HepG2 (cell line): ENCODE results near the gene ACAT2. TPM values are rescaled to one million over a fixed set of nuclear protein-coding genes. Genes with fewer than 3 reads are reported as not detected.

Experiments
- ASH2L ChIP-seq: fragments of 300-600, 200-600 bp; sonication (generic); IDR thresholded peaks from 2 replicates; pipeline ENCODE4 v1.7.0; 2017; ENCODE audit warnings: low read depth, mild to moderate bottlenecking, moderate library complexity, mixed read lengths, low read length; ENCODE audit not compliant: insufficient read length
- DMTF1 ChIP-seq: sonication (generic); formaldehyde crosslinking; IDR thresholded peaks from 2 replicates; pipeline ENCODE4 v1.4.0; 2020; ENCODE audit warnings: mild to moderate bottlenecking, missing genetic modification reagents
- HMG20A ChIP-seq: IDR thresholded peaks from 2 replicates; pipeline ENCODE4 v1.6.1; 2016; ENCODE audit warnings: borderline replicate concordance
- KDM5B ChIP-seq: sonication (generic); formaldehyde crosslinking; IDR thresholded peaks from 2 replicates; pipeline ENCODE4 v1.4.0; 2020; ENCODE audit warnings: missing genetic modification reagents, mild to moderate bottlenecking, borderline replicate concordance
- MAFK ChIP-seq, 2 experiments: IDR thresholded peaks in 1 of 2; conservative IDR thresholded peaks in 1 of 2; 2 replicates each; pipeline ENCODE4 v1.6.1; 2011; ENCODE audit warnings: improper control_type of control experiment in 2 of 2, low read length in 2 of 2
- MLLT10 ChIP-seq: sonication (generic); formaldehyde crosslinking; IDR thresholded peaks from 2 replicates; pipeline ENCODE4 v1.4.0; 2020; ENCODE audit warnings: missing genetic modification reagents
- NFYC ChIP-seq: IDR thresholded peaks from 2 replicates; pipeline ENCODE4 v1.6.1; 2016; ENCODE audit warnings: missing genetic modification reagents, missing compliant biosample characterization
- PAWR ChIP-seq: sonication (generic); formaldehyde crosslinking; IDR thresholded peaks from 2 replicates; pipeline ENCODE4 v1.4.0; 2020; ENCODE audit warnings: missing genetic modification reagents, mild to moderate bottlenecking, borderline replicate concordance
- SIX1 ChIP-seq: sonication (generic); formaldehyde crosslinking; IDR thresholded peaks from 2 replicates; pipeline ENCODE4 v1.4.0; 2020; ENCODE audit warnings: missing genetic modification reagents, borderline replicate concordance
- SP4 ChIP-seq: sonication (generic); formaldehyde crosslinking; IDR thresholded peaks from 2 replicates; pipeline ENCODE4 v1.8.1; 2023; ENCODE audit warnings: mild to moderate bottlenecking, missing genetic modification reagents
- TRAFD1 ChIP-seq: sonication (generic); formaldehyde crosslinking; IDR thresholded peaks from 2 replicates; pipeline ENCODE4 v1.5.1; 2020; ENCODE audit warnings: missing genetic modification reagents, mild to moderate bottlenecking, borderline replicate concordance
- UBTF ChIP-seq: sonication (generic); formaldehyde crosslinking; IDR thresholded peaks from 2 replicates; pipeline ENCODE4 v1.4.0; 2020; ENCODE audit warnings: mild to moderate bottlenecking, missing genetic modification reagents
- ZBTB38 ChIP-seq: sonication (generic); formaldehyde crosslinking; IDR thresholded peaks from 2 replicates; pipeline ENCODE4 v1.5.1; 2020; ENCODE audit warnings: mild to moderate bottlenecking, missing genetic modification reagents
- ZBTB39 ChIP-seq: sonication (generic); formaldehyde crosslinking; IDR thresholded peaks from 2 replicates; pipeline ENCODE4 v1.5.0; 2020; ENCODE audit warnings: missing genetic modification reagents
- ZFP90 ChIP-seq: sonication (generic); formaldehyde crosslinking; IDR thresholded peaks from 2 replicates; pipeline ENCODE4 v1.8.0; 2022; ENCODE audit warnings: missing genetic modification reagents, mild to moderate bottlenecking, inconsistent platforms, borderline replicate concordance
- ZNF235 ChIP-seq: sonication (generic); formaldehyde crosslinking; IDR thresholded peaks from 2 replicates; pipeline ENCODE4 v1.8.1; 2023; ENCODE audit warnings: mild to moderate bottlenecking, missing genetic modification reagents, borderline replicate concordance
- ZNF343 ChIP-seq: sonication (generic); formaldehyde crosslinking; IDR thresholded peaks from 2 replicates; pipeline ENCODE4 v1.4.0; 2020; ENCODE audit warnings: mild to moderate bottlenecking, missing genetic modification reagents
- ZNF557 ChIP-seq: sonication (generic); formaldehyde crosslinking; IDR thresholded peaks from 2 replicates; pipeline ENCODE4 v1.4.0; 2020; ENCODE audit warnings: missing genetic modification reagents
- ZNF614 ChIP-seq: IDR thresholded peaks from 2 replicates; pipeline ENCODE4 v1.6.1; 2018; ENCODE audit warnings: missing biosample characterization, missing genetic modification reagents, inconsistent platforms, borderline replicate concordance
- ZNF841 ChIP-seq: sonication (generic); formaldehyde crosslinking; IDR thresholded peaks from 2 replicates; pipeline ENCODE4 v1.8.1; 2023; ENCODE audit warnings: missing genetic modification reagents, borderline replicate concordance
- polyA plus RNA-seq, 8 experiments: library from polyadenylated mRNA; depleted of rRNA in 3 of 8; stranded (reverse) in 7 of 8; unstranded in 1 of 8; fragments of >200 nt; fragmentation: Illumina TruSeq in 4 of 8; extraction: Trizol in 4 of 8; gene quantifications; 2 replicates each; pipeline versions ENCODE4 v1.2.1 to v1.2.3, GENCODE V29; 2011 to 2016; ENCODE audit warnings: low read depth in 4 of 8, missing spikeins in 1 of 8, mixed read lengths in 1 of 8; ENCODE audit not compliant: insufficient read depth in 1 of 8
- total RNA-seq, 5 experiments: library from RNA; depleted of rRNA; stranded (reverse); fragments of >200 nt; fragmentation: Illumina TruSeq; extraction: Trizol; gene quantifications; 2 replicates each; pipeline ENCODE4 v1.2.3, GENCODE V29; 2016; ENCODE audit warnings: low read depth in 1 of 5

ACAT2 gene
- total and polyA plus RNA-seq, 2 of the 13 experiments (the other 11 are each of a cell fraction or from before 2014, with no cell fraction given) = 121 to 534 TPM

GRCh38 chr6:159789377-159790148 lies 27.7 kb downstream of the ACAT2 start, which contains the start of gene TCP1 (continued):
- TF ChIP-seq UBTF (CRISPR knock-in tag) (peak; percentile 85), ZBTB39 (peak; percentile 77; the same call in 1 of the 2 replicates), ASH2L (peak; percentile 79), ZNF557 (CRISPR knock-in tag) (0 out of 2 replicates have a peak, but pooled peaks have one; percentile 8), KDM5B (CRISPR knock-in tag) (peak; percentile 90), ZBTB38 (peak; percentile 42; the same call in 1 of the 2 replicates), SP4 (peak; percentile 91), HMG20A (CRISPR knock-in tag) (no peak), MLLT10 (CRISPR knock-in tag) (no peak), ZNF841 (CRISPR knock-in tag) (no peak), TRAFD1 (no peak), ZFP90 (no peak; the same call in 1 of the 2 replicates), PAWR (CRISPR knock-in tag) (peak; percentile 98; the same call in 1 of the 2 replicates), SIX1 (CRISPR knock-in tag) (0 out of 2 replicates have a peak, but pooled peaks have one; percentile 48), MAFK (conservative IDR thresholded peaks at IDR 0.05 in 1 of 2, IDR thresholded peaks at IDR 0.05 in 1 of 2; ENCODE audit: low read length in 2 of 2) (0 out of 4 replicates have a peak, but pooled peaks of 1 of the 2 experiments have one; percentile 7), ZNF614 (CRISPR knock-in tag) (peak; percentile 93; the same call in 1 of the 2 replicates), ZNF343 (CRISPR knock-in tag) (peak; percentile 92), ZNF235 (peak; percentile 77; the same call in 1 of the 2 replicates), DMTF1 (no peak), NFYC (peak; percentile 90)
